HepG2 (cell line): Measurements from ENCODE around the gene PEF1. TPM values are rescaled to one million over a fixed set of nuclear protein-coding genes. Genes with fewer than 3 reads are reported as not detected.

Source experiments
- ATAC-seq: fragments of 200-7000 bp; cut with Tn5 transposase; 3 replicates; pipeline ENCODE4 v1.9.1; 2020; ENCODE audit warnings: mild to moderate bottlenecking, moderate library complexity
- BruUV-seq: library from RNA; stranded (reverse); fragments of 400-500 nt; replicated peaks from 2 replicates; lab custom pipeline; 2021; lab: Mats Ljungman, UMichigan
- CTCF ChIA-PET: fragments of 300-600 bp; formaldehyde crosslinking; extraction: SDS; loops from one replicate; lab custom pipeline; 2021; ENCODE audit warnings: low total read pairs, inconsistent platforms, low intra/inter-chr PET ratio; lab: Yijun Ruan, JAX
- POLR2A ChIA-PET: fragments of 350-600 bp; sonication (Branson Sonifier 250); formaldehyde crosslinking; loops from one replicate; lab custom pipeline; 2020; ENCODE audit warnings: antibody characterized with exemption, inconsistent platforms; lab: Yijun Ruan, JAX
- DNase-seq: peaks from one replicate; pipeline ENCODE4 v3.0.0-alpha.2; 2015; ENCODE audit warnings: low spot score
- FAIRE-seq: peaks from 3 replicates; lab custom pipeline; 2011; peaks lifted over from hg19 to GRCh38; lab: Jason Lieb, UNC
- H2AFZ ChIP-seq: one replicate; pipeline ENCODE4 v1.6.1; 2011; ENCODE audit warnings: low read length, inconsistent platforms
- H3K27ac ChIP-seq: fragments of 300-600 bp; 3 replicates; pipeline ENCODE4 v1.8.0; 2011; ENCODE audit warnings: mixed run types, mild to moderate bottlenecking, mixed read lengths, low read length, inconsistent platforms; ENCODE audit not compliant: insufficient read depth; ENCODE audit errors: extremely low read length
- H3K27me3 ChIP-seq, 2 experiments: fragments of 200-600 bp in 1 of 2; 2 replicates in 1 of 2; 3 replicates in 1 of 2; pipeline versions ENCODE4 v1.6.0 to v1.8.0; 2011; ENCODE audit warnings: low read length in 2 of 2, mild to moderate bottlenecking in 2 of 2, moderate library complexity in 2 of 2, inconsistent platforms in 1 of 2; ENCODE audit not compliant: insufficient read depth in 2 of 2, control insufficient read depth in 1 of 2
- H3K36me3 ChIP-seq, 2 experiments: fragments of 200-600 bp in 1 of 2; replicated peaks in 1 of 2; 2 replicates in 1 of 2; 3 replicates in 1 of 2; pipeline versions ENCODE4 v1.5.1 to v1.8.0; 2011; ENCODE audit warnings: low read length in 2 of 2, inconsistent platforms in 1 of 2; ENCODE audit not compliant: insufficient read depth in 2 of 2, control insufficient read depth in 1 of 2
- H3K4me1 ChIP-seq: 2 replicates; pipeline ENCODE4 v1.5.1; 2012; ENCODE audit warnings: low read length, inconsistent platforms; ENCODE audit not compliant: insufficient read depth
- H3K4me2 ChIP-seq: 2 replicates; pipeline ENCODE4 v1.6.0; 2011; ENCODE audit warnings: low read depth, low read length, inconsistent platforms
- H3K4me3 ChIP-seq, 3 experiments: fragments of 200-600 bp in 1 of 3; sonication (generic), shearing (Covaris generic) in 1 of 3; replicated peaks in 1 of 3; 2 replicates each; pipeline ENCODE4 v1.5.1; 2011 to 2016; ENCODE audit warnings: low read length in 3 of 3, inconsistent platforms in 2 of 3, low read depth in 2 of 3, mild to moderate bottlenecking in 2 of 3, control low read depth in 1 of 3, mixed read lengths in 1 of 3; ENCODE audit not compliant: insufficient read depth in 1 of 3
- H3K79me2 ChIP-seq: one replicate; pipeline ENCODE4 v1.6.1; 2011; ENCODE audit warnings: low read length, inconsistent platforms; ENCODE audit not compliant: insufficient read depth
- H3K9ac ChIP-seq: 2 replicates; pipeline ENCODE4 v1.6.0; 2011; ENCODE audit warnings: mild to moderate bottlenecking, low read depth, low read length, inconsistent platforms; ENCODE audit not compliant: insufficient read depth
- H3K9me3 ChIP-seq: 2 replicates; pipeline ENCODE4 v1.5.1; 2012; ENCODE audit warnings: mild to moderate bottlenecking, low read length
- H4K20me1 ChIP-seq: 2 replicates; pipeline ENCODE4 v1.6.0; 2011; ENCODE audit warnings: inconsistent platforms, mild to moderate bottlenecking, low read length, moderate library complexity; ENCODE audit not compliant: insufficient read depth
- HNRNPL ChIP-seq: fragments of 200-400 bp; formaldehyde crosslinking; IDR thresholded peaks from 2 replicates; pipeline ENCODE4 v1.6.1; 2017; ENCODE audit warnings: mild to moderate bottlenecking, low read depth, low read length
- KLF6 ChIP-seq: IDR thresholded peaks from 2 replicates; pipeline ENCODE4 v1.8.0; 2016; ENCODE audit warnings: missing biosample characterization, missing genetic modification reagents
- ZFP41 ChIP-seq: sonication (generic); formaldehyde crosslinking; IDR thresholded peaks from 2 replicates; pipeline ENCODE4 v1.4.0; 2020; ENCODE audit warnings: mild to moderate bottlenecking, missing genetic modification reagents, borderline replicate concordance
- ZNF367 ChIP-seq: sonication (generic); formaldehyde crosslinking; IDR thresholded peaks from 2 replicates; pipeline ENCODE4 v1.4.0; 2020; ENCODE audit warnings: missing genetic modification reagents, borderline replicate concordance
- WGBS: methylation state at CpG from one replicate; pipeline ENCODE4 v1.1.6; 2017; ENCODE audit warnings: low lambda C conversion rate; 5-methylcytosine and 5-hydroxymethylcytosine counted together
- in situ Hi-C: cut with HindIII; loops from 2 replicates; pipeline ENCODE4 v1.10.0; 2017; ENCODE audit warnings: low pct_unique_long_range_greater_than_20kb; ENCODE audit not compliant: extremely low pct_ligation_motif_present
- intact Hi-C: fragments of 100-400 bp; cut with micrococcal nuclease; formaldehyde crosslinking; loops from one replicate; pipeline ENCODE4 v1.10.0; 2022; ENCODE audit not compliant: unreplicated experiment
- polyA plus RNA-seq, 8 experiments: library from polyadenylated mRNA; depleted of rRNA in 3 of 8; stranded (reverse) in 7 of 8; unstranded in 1 of 8; fragments of >200 nt; fragmentation: Illumina TruSeq in 4 of 8; extraction: Trizol in 4 of 8; gene quantifications; 2 replicates each; pipeline versions ENCODE4 v1.2.1 to v1.2.3, GENCODE V29; 2011 to 2016; ENCODE audit warnings: low read depth in 4 of 8, missing spikeins in 1 of 8, mixed read lengths in 1 of 8; ENCODE audit not compliant: insufficient read depth in 1 of 8
- total RNA-seq, 5 experiments: library from RNA; depleted of rRNA; stranded (reverse); fragments of >200 nt; fragmentation: Illumina TruSeq; extraction: Trizol; gene quantifications; 2 replicates each; pipeline ENCODE4 v1.2.3, GENCODE V29; 2016; ENCODE audit warnings: low read depth in 1 of 5
- TF ChIP-seq, protein P1 (sequence below): sonication (generic); formaldehyde crosslinking; IDR thresholded peaks from 2 replicates; pipeline ENCODE4 v1.5.1; 2020; ENCODE audit warnings: missing genetic modification reagents, mild to moderate bottlenecking, borderline replicate concordance
- TF ChIP-seq, protein P2 (sequence below): IDR thresholded peaks from 2 replicates; pipeline ENCODE4 v1.6.1; 2018; ENCODE audit warnings: missing genetic modification reagents, mild to moderate bottlenecking, missing compliant biosample characterization
- TF ChIP-seq, protein P3 (sequence below): sonication (generic); formaldehyde crosslinking; IDR thresholded peaks from 2 replicates; pipeline ENCODE4 v1.4.0; 2020; ENCODE audit warnings: missing genetic modification reagents

Gene PEF1
- total and polyA plus RNA-seq, 2 of the 13 experiments (the other 11 are each of a cell fraction or from before 2014, with no cell fraction given), result 57.1 to 57.8 TPM

DNA sequence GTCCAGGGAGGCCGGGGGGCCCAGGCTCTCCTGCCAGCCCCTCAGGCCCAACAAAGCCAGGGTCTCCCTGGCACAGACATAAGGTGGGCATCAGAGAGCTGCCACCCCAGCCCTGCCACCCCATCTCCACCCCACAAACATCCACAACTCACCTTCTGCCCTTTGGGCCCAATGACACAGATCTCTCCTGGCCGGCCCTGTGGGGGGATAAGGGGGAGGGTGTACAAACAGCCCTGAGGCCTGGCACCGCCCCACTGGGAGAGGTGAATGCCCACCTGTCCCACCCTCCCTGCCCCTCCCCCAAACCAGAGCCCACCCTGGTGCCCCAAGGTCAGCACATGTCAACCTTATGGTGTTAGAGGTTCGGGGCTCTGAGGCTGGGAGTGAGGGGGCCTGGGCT, 46.8 kb upstream of the PEF1 start:
- CTCF ChIA-PET, result no interaction called here
- FAIRE-seq, result no peak

More for the DNA sequence above, 46.8 kb upstream of the PEF1 start:
- Histone ChIP-seq H3K4me1 (no peaks in the 10 kb centered on the region), H3K79me2 (no peaks in the 10 kb centered on the region), H3K4me3 (no peak overlapping the region), H3K36me3 (no peaks in the 10 kb centered on the region), H3K9me3 (no peaks in the 10 kb centered on the region), H3K27me3 (no peaks in the 10 kb centered on the region), H3K4me2 (no peak overlapping the region), H4K20me1 (no peaks in the 10 kb centered on the region), H3K27ac (no peak overlapping the region), H2AFZ (no peak overlapping the region), H3K9ac (no peak overlapping the region)
- DNase-seq, result no peak
- no CpG with 5 or more reads among the region's 4 CpGs for WGBS
- in situ Hi-C loops (no loop called here), intact Hi-C loops (no loop called here)
- TF ChIP-seq ZFP41 (CRISPR knock-in tag) (no peak), KLF6 (CRISPR knock-in tag) (no peak), HNRNPL (peak; percentile 55; the same call in 1 of the 2 replicates), ZNF367 (CRISPR knock-in tag) (no peak)
- TF ChIP-seq, protein P1, sequence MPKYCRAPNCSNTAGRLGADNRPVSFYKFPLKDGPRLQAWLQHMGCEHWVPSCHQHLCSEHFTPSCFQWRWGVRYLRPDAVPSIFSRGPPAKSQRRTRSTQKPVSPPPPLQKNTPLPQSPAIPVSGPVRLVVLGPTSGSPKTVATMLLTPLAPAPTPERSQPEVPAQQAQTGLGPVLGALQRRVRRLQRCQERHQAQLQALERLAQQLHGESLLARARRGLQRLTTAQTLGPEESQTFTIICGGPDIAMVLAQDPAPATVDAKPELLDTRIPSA (CRISPR knock-in tag), result no peak
- TF ChIP-seq, protein P2, sequence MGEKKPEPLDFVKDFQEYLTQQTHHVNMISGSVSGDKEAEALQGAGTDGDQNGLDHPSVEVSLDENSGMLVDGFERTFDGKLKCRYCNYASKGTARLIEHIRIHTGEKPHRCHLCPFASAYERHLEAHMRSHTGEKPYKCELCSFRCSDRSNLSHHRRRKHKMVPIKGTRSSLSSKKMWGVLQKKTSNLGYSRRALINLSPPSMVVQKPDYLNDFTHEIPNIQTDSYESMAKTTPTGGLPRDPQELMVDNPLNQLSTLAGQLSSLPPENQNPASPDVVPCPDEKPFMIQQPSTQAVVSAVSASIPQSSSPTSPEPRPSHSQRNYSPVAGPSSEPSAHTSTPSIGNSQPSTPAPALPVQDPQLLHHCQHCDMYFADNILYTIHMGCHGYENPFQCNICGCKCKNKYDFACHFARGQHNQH (CRISPR knock-in tag), result no peak
- TF ChIP-seq, protein P3, sequence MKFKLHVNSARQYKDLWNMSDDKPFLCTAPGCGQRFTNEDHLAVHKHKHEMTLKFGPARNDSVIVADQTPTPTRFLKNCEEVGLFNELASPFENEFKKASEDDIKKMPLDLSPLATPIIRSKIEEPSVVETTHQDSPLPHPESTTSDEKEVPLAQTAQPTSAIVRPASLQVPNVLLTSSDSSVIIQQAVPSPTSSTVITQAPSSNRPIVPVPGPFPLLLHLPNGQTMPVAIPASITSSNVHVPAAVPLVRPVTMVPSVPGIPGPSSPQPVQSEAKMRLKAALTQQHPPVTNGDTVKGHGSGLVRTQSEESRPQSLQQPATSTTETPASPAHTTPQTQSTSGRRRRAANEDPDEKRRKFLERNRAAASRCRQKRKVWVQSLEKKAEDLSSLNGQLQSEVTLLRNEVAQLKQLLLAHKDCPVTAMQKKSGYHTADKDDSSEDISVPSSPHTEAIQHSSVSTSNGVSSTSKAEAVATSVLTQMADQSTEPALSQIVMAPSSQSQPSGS, result no peak
- POLR2A ChIA-PET, result interaction anchor here (2.6 kb wide), 1 partner anchor 13 kb away, joined by 9 read pairs; the partner anchor contains the start of gene COL16A1
- ATAC-seq, result no peak
- no TSS peak for BruUV-seq
